IPS-20b (cell line): ENCODE results near the gene MGAT3.

Experiments
- H3K27ac ChIP-seq: one replicate; pipeline ENCODE4 v1.5.1; 2013; ENCODE audit warnings: low read length
- H3K27me3 ChIP-seq: 2 replicates; pipeline ENCODE4 v1.6.1; 2013; ENCODE audit warnings: mild to moderate bottlenecking, low read length, inconsistent platforms; ENCODE audit not compliant: insufficient read depth
- H3K36me3 ChIP-seq: 2 replicates; pipeline ENCODE4 v1.6.1; 2013; ENCODE audit warnings: low read depth, mild to moderate bottlenecking, inconsistent platforms, low read length, moderate library complexity; ENCODE audit not compliant: insufficient read depth
- H3K4me1 ChIP-seq: 2 replicates; pipeline ENCODE4 v1.6.1; 2013; ENCODE audit warnings: mild to moderate bottlenecking, control low read depth, inconsistent platforms, low read length, moderate library complexity; ENCODE audit not compliant: insufficient read depth
- H3K4me3 ChIP-seq: 2 replicates; pipeline ENCODE4 v1.5.1; 2013; ENCODE audit warnings: mild to moderate bottlenecking, low read length, inconsistent platforms
- H3K9ac ChIP-seq: 2 replicates; pipeline ENCODE4 v1.6.1; 2013; ENCODE audit warnings: low read depth, mild to moderate bottlenecking, inconsistent platforms, low read length, moderate library complexity
- H3K9me3 ChIP-seq: 2 replicates; pipeline ENCODE4 v1.6.1; 2013; ENCODE audit warnings: mild to moderate bottlenecking, low read depth, low read length, inconsistent platforms; ENCODE audit not compliant: insufficient read depth

The MGAT3 gene

GRCh38 chr22:39418696-39419095 is 38.1 kb upstream of the MGAT3 start:
- no peaks in the 10 kb centered on the region for H3K27me3 ChIP-seq
- no peaks in the 10 kb centered on the region for H3K9me3 ChIP-seq
- peaks cover 52% of the 10 kb centered on the region for H3K36me3 ChIP-seq
- H3K9ac ChIP-seq = no peak overlapping the region
- no peak overlapping the region for H3K4me3 ChIP-seq
- H3K27ac ChIP-seq = no peak overlapping the region
- H3K4me1 ChIP-seq = no peaks in the 10 kb centered on the region

GRCh38 chr22:39419096-39419495 is 37.7 kb upstream of the MGAT3 start:
- H3K9me3 ChIP-seq = no peaks in the 10 kb centered on the region
- H3K4me3 ChIP-seq = no peak overlapping the region
- H3K27me3 ChIP-seq = no peaks in the 10 kb centered on the region
- H3K36me3 ChIP-seq = peaks cover 56% of the 10 kb centered on the region
- H3K27ac ChIP-seq = no peak overlapping the region
- no peak overlapping the region for H3K9ac ChIP-seq
- H3K4me1 ChIP-seq = no peaks in the 10 kb centered on the region

- Histone ChIP-seq H3K27me3 (no peaks in the 10 kb centered on the region), H3K36me3 (peaks cover 58% of the 10 kb centered on the region), H3K4me3 (no peak overlapping the region), H3K9me3 (no peaks in the 10 kb centered on the region), H3K9ac (no peak overlapping the region), H3K27ac (no peak overlapping the region), H3K4me1 (no peaks in the 10 kb centered on the region)
These were observed 36.9 kb upstream of the MGAT3 start for GRCh38 chr22:39419911-39420310.

- H3K36me3 ChIP-seq = peaks cover 63% of the 10 kb centered on the region
- no peak overlapping the region for H3K4me3 ChIP-seq
- H3K9me3 ChIP-seq = no peaks in the 10 kb centered on the region
- no peak overlapping the region for H3K27ac ChIP-seq
- H3K9ac ChIP-seq = no peak overlapping the region
- H3K4me1 ChIP-seq = no peaks in the 10 kb centered on the region
- no peaks in the 10 kb centered on the region for H3K27me3 ChIP-seq
These were observed 35.1 kb upstream of the MGAT3 start for GRCh38 chr22:39421691-39422090.

GRCh38 chr22:39422101-39422500 is 34.7 kb upstream of the MGAT3 start:
- Histone ChIP-seq H3K4me1 (no peaks in the 10 kb centered on the region), H3K9ac (no peak overlapping the region), H3K27ac (no peak overlapping the region), H3K9me3 (no peaks in the 10 kb centered on the region), H3K36me3 (peaks cover 61% of the 10 kb centered on the region), H3K4me3 (no peak overlapping the region), H3K27me3 (no peaks in the 10 kb centered on the region)

- H3K9ac ChIP-seq = no peak overlapping the region
- H3K4me1 ChIP-seq = peaks cover under 1% of the 10 kb centered on the region; the same call in 1 of the 2 replicates
- no peaks in the 10 kb centered on the region for H3K27me3 ChIP-seq
- no peaks in the 10 kb centered on the region for H3K9me3 ChIP-seq
- no peak overlapping the region for H3K27ac ChIP-seq
- H3K36me3 ChIP-seq = peaks cover 63% of the 10 kb centered on the region
- H3K4me3 ChIP-seq = no peak overlapping the region
These were observed 34.1 kb upstream of the MGAT3 start for GRCh38 chr22:39422721-39423120.

GRCh38 chr22:39423976-39424375 is 32.8 kb upstream of the MGAT3 start:
- Histone ChIP-seq H3K4me3 (no peak overlapping the region), H3K36me3 (peaks cover 56% of the 10 kb centered on the region)

GRCh38 chr22:39426380-39427043 is 30.3 kb upstream of the MGAT3 start:
- H3K9me3 ChIP-seq = no peaks in the 10 kb centered on the region
- no peak overlapping the region for H3K4me3 ChIP-seq
- no peak overlapping the region for H3K27ac ChIP-seq
- peaks cover 46% of the 10 kb centered on the region for H3K36me3 ChIP-seq
- no peak overlapping the region for H3K9ac ChIP-seq
- peaks cover 13% of the 10 kb centered on the region for H3K4me1 ChIP-seq
- no peaks in the 10 kb centered on the region for H3K27me3 ChIP-seq

More at GRCh38 chr22:39423976-39424375, 32.8 kb upstream of the MGAT3 start:
- Histone ChIP-seq H3K27ac (no peak overlapping the region), H3K27me3 (no peaks in the 10 kb centered on the region), H3K9me3 (no peaks in the 10 kb centered on the region), H3K9ac (no peak overlapping the region), H3K4me1 (peaks cover 9% of the 10 kb centered on the region)

GRCh38 chr22:39427751-39428596 is 28.8 kb upstream of the MGAT3 start:
- Histone ChIP-seq H3K9me3 (no peaks in the 10 kb centered on the region), H3K4me3 (peak overlapping the region; percentile 6; the same call in 1 of the 2 replicates), H3K27ac (peak overlapping the region; percentile 75), H3K4me1 (peaks cover 13% of the 10 kb centered on the region), H3K27me3 (no peaks in the 10 kb centered on the region), H3K9ac (peak overlapping the region; percentile 53; the same call in 1 of the 2 replicates), H3K36me3 (peaks cover 53% of the 10 kb centered on the region)

GRCh38 chr22:39428597-39429071 is 28.2 kb upstream of the MGAT3 start:
- peak overlapping the region; percentile 58; the same call in 1 of the 2 replicates for H3K9ac ChIP-seq
- H3K4me1 ChIP-seq = peaks cover 13% of the 10 kb centered on the region
- H3K27ac ChIP-seq = peak overlapping the region; percentile 97
- H3K27me3 ChIP-seq = no peaks in the 10 kb centered on the region
- peaks cover 52% of the 10 kb centered on the region for H3K36me3 ChIP-seq
- no peaks in the 10 kb centered on the region for H3K9me3 ChIP-seq
- H3K4me3 ChIP-seq = peak overlapping the region; percentile 40; the same call in 1 of the 2 replicates

GRCh38 chr22:39429186-39429585 is 27.6 kb upstream of the MGAT3 start:
- peak overlapping the region; percentile 40; the same call in 1 of the 2 replicates for H3K4me3 ChIP-seq
- H3K36me3 ChIP-seq = peaks cover 46% of the 10 kb centered on the region
- no peaks in the 10 kb centered on the region for H3K9me3 ChIP-seq
- peaks cover 13% of the 10 kb centered on the region for H3K4me1 ChIP-seq
- peak overlapping the region; percentile 97 for H3K27ac ChIP-seq
- no peaks in the 10 kb centered on the region for H3K27me3 ChIP-seq
- H3K9ac ChIP-seq = peak overlapping the region; percentile 58; the same call in 1 of the 2 replicates
